ENCODE data around the gene LRP1B. TPM values are rescaled to one million over a fixed set of nuclear protein-coding genes. Genes with fewer than 3 reads are reported as not detected.

LRP1B gene
- total RNA-seq, 1 donor from 2014 or later = not detected

- intact Hi-C loops (cut with micrococcal nuclease) = no loop called here
- no peaks in the 10 kb centered on the region for H3K36me3 Mint-ChIP-seq (ENCODE audit: low read depth)
- ATAC-seq (ENCODE audit: low read depth) = no peak
- no peak for DNase-seq
- CTCF ChIA-PET = no interaction called here
- no peak overlapping the region for H3K4me3 Mint-ChIP-seq
- no peaks in the 10 kb centered on the region for H3K4me1 Mint-ChIP-seq
- H3K27me3 Mint-ChIP-seq = no peaks in the 10 kb centered on the region
- H3K27ac Mint-ChIP-seq = no peak overlapping the region
- no peaks in the 10 kb centered on the region for H3K9me3 Mint-ChIP-seq
- TF ChIP-seq CTCF (IDR thresholded peaks at IDR 0.05) = no peak
- POLR2A ChIA-PET = no interaction called here
Measured at GRCh38 chr2:140567734-140568133, 1563.1 kb downstream of the LRP1B start.

DNA sequence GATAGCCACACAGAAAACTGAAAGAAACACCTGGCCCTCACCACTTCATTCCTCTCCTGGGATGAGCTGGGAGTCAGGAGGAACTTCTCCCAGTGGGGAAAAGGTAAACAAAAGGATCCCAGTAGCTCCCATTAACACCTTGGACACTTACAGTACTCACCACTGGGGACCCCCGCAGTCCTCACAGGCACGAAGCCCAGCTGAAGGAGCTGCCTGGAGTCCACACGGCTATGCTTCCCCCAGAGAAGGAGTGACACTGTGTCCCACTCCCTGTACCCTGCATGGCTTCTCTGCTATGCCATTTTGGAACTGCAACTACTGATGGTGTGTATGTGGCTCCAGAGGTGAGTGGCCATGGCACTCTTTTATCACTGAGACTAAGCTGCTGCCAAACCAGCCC lies 1565.1 kb downstream of the LRP1B start:
- no peak for TF ChIP-seq CTCF (IDR thresholded peaks at IDR 0.05)
- POLR2A ChIA-PET = no interaction called here
- H3K9me3 Mint-ChIP-seq = no peaks in the 10 kb centered on the region
- H3K27me3 Mint-ChIP-seq = no peaks in the 10 kb centered on the region
- H3K4me1 Mint-ChIP-seq = no peaks in the 10 kb centered on the region
- ATAC-seq (ENCODE audit: low read depth) = no peak
- CTCF ChIA-PET = no interaction called here
- H3K4me3 Mint-ChIP-seq = no peak overlapping the region
- intact Hi-C loops (cut with micrococcal nuclease) = no loop called here
- H3K27ac Mint-ChIP-seq = no peak overlapping the region
- H3K36me3 Mint-ChIP-seq (ENCODE audit: low read depth) = no peaks in the 10 kb centered on the region
- DNase-seq = no peak

GRCh38 chr2:140555701-140556100 lies 1575.1 kb downstream of the LRP1B start:
- no peak for TF ChIP-seq CTCF (IDR thresholded peaks at IDR 0.05)
- H3K36me3 Mint-ChIP-seq (ENCODE audit: low read depth) = no peaks in the 10 kb centered on the region
- peaks cover 2% of the 10 kb centered on the region for H3K9me3 Mint-ChIP-seq
- no peak overlapping the region for H3K27ac Mint-ChIP-seq
- DNase-seq (no peak), ATAC-seq (ENCODE audit: low read depth) (no peak)
- H3K4me3 Mint-ChIP-seq = no peak overlapping the region
- intact Hi-C loops (cut with micrococcal nuclease) = no loop called here
- H3K4me1 Mint-ChIP-seq = no peaks in the 10 kb centered on the region
- ChIA-PET CTCF (no interaction called here), POLR2A (no interaction called here)
- H3K27me3 Mint-ChIP-seq = no peaks in the 10 kb centered on the region

DNA sequence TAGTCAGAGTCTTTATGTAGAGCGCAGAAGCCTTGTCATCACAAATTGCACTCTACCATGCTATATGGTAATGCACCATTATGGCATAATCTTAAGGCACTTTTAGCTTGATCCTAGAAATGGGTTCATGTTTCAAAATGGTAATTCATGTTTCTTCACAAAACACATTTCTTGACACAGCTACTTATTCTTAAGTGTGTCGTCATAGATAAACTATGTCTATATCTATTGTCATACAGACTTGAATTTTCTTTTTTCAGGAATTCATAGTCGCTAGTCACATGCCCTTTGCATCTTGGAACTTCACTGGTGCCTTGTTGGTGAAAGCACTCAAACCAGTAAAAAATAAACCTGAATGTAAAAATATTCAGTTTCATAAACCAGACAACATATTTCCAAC lies 1578.2 kb downstream of the LRP1B start:
- CTCF ChIA-PET = no interaction called here
- ATAC-seq (ENCODE audit: low read depth) (no peak), DNase-seq (no peak)
- POLR2A ChIA-PET = no interaction called here
- peaks cover 2% of the 10 kb centered on the region for H3K9me3 Mint-ChIP-seq
- no peak for TF ChIP-seq CTCF (IDR thresholded peaks at IDR 0.05)
- no peak overlapping the region for H3K4me3 Mint-ChIP-seq
- intact Hi-C loops (cut with micrococcal nuclease) = no loop called here
- no peaks in the 10 kb centered on the region for H3K27me3 Mint-ChIP-seq
- no peaks in the 10 kb centered on the region for H3K4me1 Mint-ChIP-seq
- no peak overlapping the region for H3K27ac Mint-ChIP-seq
- H3K36me3 Mint-ChIP-seq (ENCODE audit: low read depth) = no peaks in the 10 kb centered on the region

DNA sequence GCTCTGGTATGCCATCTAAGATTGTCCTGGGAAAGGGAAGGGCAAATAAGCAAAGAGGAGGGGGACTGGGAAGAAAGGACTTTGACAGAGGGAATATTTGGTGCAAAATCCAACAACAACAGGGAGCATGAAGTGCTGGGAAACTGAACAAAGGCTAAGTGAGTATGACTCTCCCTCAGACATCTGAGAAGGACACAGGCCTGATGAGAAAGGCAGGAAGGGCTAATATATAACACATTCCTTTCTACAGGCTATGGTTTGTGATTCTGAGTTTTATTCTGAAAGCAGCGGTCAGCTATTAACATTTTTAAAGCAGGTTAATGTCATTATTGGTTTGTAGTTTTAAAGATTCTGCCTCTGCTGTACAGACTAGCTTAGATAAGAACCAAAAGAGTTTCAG lies 1579.5 kb downstream of the LRP1B start:
- Mint-ChIP-seq H3K9me3 (peaks cover 9% of the 10 kb centered on the region), H3K4me3 (no peak overlapping the region), H3K27me3 (no peaks in the 10 kb centered on the region), H3K27ac (no peak overlapping the region), H3K4me1 (no peaks in the 10 kb centered on the region), H3K36me3 (ENCODE audit: low read depth) (no peaks in the 10 kb centered on the region)
- DNase-seq (no peak), ATAC-seq (ENCODE audit: low read depth) (no peak)
- ChIA-PET CTCF (no interaction called here), POLR2A (no interaction called here)
- intact Hi-C loops (cut with micrococcal nuclease) = no loop called here
- TF ChIP-seq CTCF (IDR thresholded peaks at IDR 0.05) = no peak

Measured in activated B cell treated with CpG ODN at 0.5 μM for 24 hours (primary cell).